Ascending aorta (tissue), 2 donors: ENCODE data around the gene POLR2L. TPM values are rescaled to one million over a fixed set of nuclear protein-coding genes. Genes with fewer than 3 reads are reported as not detected.

ENCODE experiments used
- DNase-seq, 2 donors: peaks; one replicate each; pipeline ENCODE4 v3.0.0-alpha.2; 2019; ENCODE audit warnings: low spot score in 2 of 2
- H3K27ac ChIP-seq, 2 donors: fragments of 200-600 bp; sonication (generic); one replicate each; pipeline ENCODE4 v1.5.1; 2016 to 2017; ENCODE audit warnings: mild to moderate bottlenecking in 1 of 2
- H3K27me3 ChIP-seq: fragments of 200-600 bp; sonication (generic); one replicate; pipeline ENCODE4 v1.5.1; 2017
- H3K36me3 ChIP-seq, 2 donors: fragments of 200-600 bp; sonication (generic); one replicate each; pipeline ENCODE4 v1.5.1; 2016
- H3K4me1 ChIP-seq, 2 donors: fragments of 200-600 bp; sonication (generic); one replicate each; pipeline ENCODE4 v1.5.1; 2016 to 2017; ENCODE audit warnings: mild to moderate bottlenecking in 1 of 2
- H3K4me3 ChIP-seq, 2 donors: fragments of 200-600 bp; sonication (generic); one replicate each; pipeline ENCODE4 v1.5.1; 2016 to 2017; ENCODE audit warnings: mild to moderate bottlenecking in 1 of 2
- H3K9me3 ChIP-seq, 2 donors: fragments of 200-600 bp; sonication (generic); one replicate each; pipeline ENCODE4 v1.5.1; 2016
- CTCF ChIP-seq, 3 experiments: fragments of 200-600 bp in 2 of 3; fragments of 450-650 bp in 1 of 3; sonication (generic) in 2 of 3; IDR thresholded peaks; one replicate each; pipeline ENCODE4 v1.5.1; 2016 to 2019; ENCODE audit warnings: antibody characterized with exemption in 3 of 3, mild to moderate bottlenecking in 1 of 3, moderate library complexity in 1 of 3
- intact Hi-C: fragments of 100-400 bp; cut with DNase I; formaldehyde crosslinking; loops from one replicate; pipeline ENCODE4 v1.15.1; 2023
- total RNA-seq: library from RNA; depleted of rRNA; stranded (reverse); fragments of >200 nt; gene quantifications from one replicate; pipeline ENCODE4 v1.1.0, GENCODE V29; 2016

POLR2L gene
- total RNA-seq, 1 donor from 2014 or later: 141 TPM

GRCh38 chr11:795634-796564 is 46.4 kb downstream of the POLR2L start:
- no peaks in the 10 kb centered on the region for H3K27me3 ChIP-seq
- peak overlapping the region; percentile 78 to 85 for H3K4me3 ChIP-seq
- no peaks in the 10 kb centered on the region for H3K9me3 ChIP-seq
- peak; percentile 50 to 89 for DNase-seq
- peak overlapping the region; percentile 78 to 79 for H3K27ac ChIP-seq
- intact Hi-C loops: loop anchor here (2.0 to 5.0 kb wide), 2 partner anchors 19 to 49 kb away; partner anchors contain the start of genes GATD1 and TALDO1
- no peak for TF ChIP-seq CTCF (IDR thresholded peaks at IDR 0.05)
- H3K4me1 ChIP-seq: peaks cover 12 to 20% of the 10 kb centered on the region in 2 donors
- peaks cover 5 to 13% of the 10 kb centered on the region in 2 donors for H3K36me3 ChIP-seq

GRCh38 chr11:794766-795633 is 47.3 kb downstream of the POLR2L start:
- Histone ChIP-seq H3K4me1 (peaks cover 12 to 20% of the 10 kb centered on the region in 2 donors), H3K27ac (no peak overlapping the region)
- intact Hi-C loops: loop anchor here (5.0 kb wide), 1 partner anchor 48 kb away; the partner anchor contains the start of gene TALDO1

GRCh38 chr11:794013-794765 is 48.1 kb downstream of the POLR2L start:
- no peak for DNase-seq
- Histone ChIP-seq H3K9me3 (no peaks in the 10 kb centered on the region), H3K4me1 (peaks cover 12 to 20% of the 10 kb centered on the region in 2 donors), H3K4me3 (peak overlapping the region in 1 of 2 donors; percentile 78), H3K36me3 (peaks cover 0 to 3% of the 10 kb centered on the region in 2 donors), H3K27me3 (no peaks in the 10 kb centered on the region), H3K27ac (no peak overlapping the region)
- TF ChIP-seq CTCF (IDR thresholded peaks at IDR 0.05): no peak
- intact Hi-C loops: no loop called here

More at GRCh38 chr11:794766-795633, 47.3 kb downstream of the POLR2L start:
- no peaks in the 10 kb centered on the region for H3K9me3 ChIP-seq
- TF ChIP-seq CTCF (IDR thresholded peaks at IDR 0.05): no peak
- no peaks in the 10 kb centered on the region for H3K27me3 ChIP-seq
- H3K4me3 ChIP-seq: peak overlapping the region; percentile 78 to 85
- no peak for DNase-seq
- peaks cover 0 to 7% of the 10 kb centered on the region in 2 donors for H3K36me3 ChIP-seq

GRCh38 chr11:793556-793955 is 48.8 kb downstream of the POLR2L start:
- Histone ChIP-seq H3K4me3 (no peak overlapping the region), H3K36me3 (peaks cover 0 to 3% of the 10 kb centered on the region in 2 donors), H3K27me3 (no peaks in the 10 kb centered on the region), H3K27ac (no peak overlapping the region), H3K9me3 (no peaks in the 10 kb centered on the region), H3K4me1 (peaks cover 12 to 20% of the 10 kb centered on the region in 2 donors)
- TF ChIP-seq CTCF (IDR thresholded peaks at IDR 0.05): no peak
- intact Hi-C loops: no loop called here
- no peak for DNase-seq

- no peak overlapping the region for H3K4me3 ChIP-seq
- intact Hi-C loops: no loop called here
These were observed 49.5 kb downstream of the POLR2L start for GRCh38 chr11:792873-793272.

More at GRCh38 chr11:792873-793272, 49.5 kb downstream of the POLR2L start:
- TF ChIP-seq CTCF (IDR thresholded peaks at IDR 0.05): no peak
- no peak for DNase-seq
- Histone ChIP-seq H3K27me3 (peaks cover 3% of the 10 kb centered on the region), H3K4me1 (peaks cover 9 to 16% of the 10 kb centered on the region in 2 donors), H3K36me3 (peaks cover 0 to 3% of the 10 kb centered on the region in 2 donors), H3K9me3 (no peaks in the 10 kb centered on the region), H3K27ac (no peak overlapping the region)
